Measurements from ENCODE around the gene ADARB1.

The ADARB1 gene

GRCh38 chr21:45102391-45102932, 28.1 kb downstream of the ADARB1 start (continued):
- TF ChIP-seq TSHZ2 (CRISPR knock-in tag; IDR thresholded peaks at IDR 0.05) (no peak), ZNF565 (CRISPR knock-in tag; conservative IDR thresholded peaks at IDR 0.05; ENCODE audit: low read depth) (no peak), BACH2 (CRISPR knock-in tag; IDR thresholded peaks at IDR 0.05; ENCODE audit: borderline replicate concordance) (no peak), SNAI2 (CRISPR knock-in tag; IDR thresholded peaks at IDR 0.05) (no peak), ESRRG (CRISPR knock-in tag; IDR thresholded peaks at IDR 0.05) (no peak), RARB (CRISPR knock-in tag; IDR thresholded peaks at IDR 0.05) (no peak)

GRCh38 chr21:45103971-45104520, 29.7 kb downstream of the ADARB1 start:
- ATAC-seq: no peak
- TF ChIP-seq BACH2 (CRISPR knock-in tag; IDR thresholded peaks at IDR 0.05; ENCODE audit: borderline replicate concordance) (no peak), CSRNP3 (CRISPR knock-in tag; IDR thresholded peaks at IDR 0.05) (no peak), ZNF8 (CRISPR knock-in tag; IDR thresholded peaks at IDR 0.05) (no peak), ZNF70 (CRISPR knock-in tag; IDR thresholded peaks at IDR 0.05) (no peak), ISL1 (CRISPR knock-in tag; IDR thresholded peaks at IDR 0.05) (no peak), ZFP3 (CRISPR knock-in tag; IDR thresholded peaks at IDR 0.05) (no peak), ESRRG (CRISPR knock-in tag; IDR thresholded peaks at IDR 0.05) (no peak), SNAI2 (CRISPR knock-in tag; IDR thresholded peaks at IDR 0.05) (no peak), OSR1 (CRISPR knock-in tag; IDR thresholded peaks at IDR 0.05) (no peak), ZNF565 (CRISPR knock-in tag; conservative IDR thresholded peaks at IDR 0.05; ENCODE audit: low read depth) (no peak), CSDC2 (CRISPR knock-in tag; IDR thresholded peaks at IDR 0.05) (no peak), ZC3H10 (CRISPR knock-in tag; IDR thresholded peaks at IDR 0.05) (no peak)
- TF ChIP-seq, protein P1, sequence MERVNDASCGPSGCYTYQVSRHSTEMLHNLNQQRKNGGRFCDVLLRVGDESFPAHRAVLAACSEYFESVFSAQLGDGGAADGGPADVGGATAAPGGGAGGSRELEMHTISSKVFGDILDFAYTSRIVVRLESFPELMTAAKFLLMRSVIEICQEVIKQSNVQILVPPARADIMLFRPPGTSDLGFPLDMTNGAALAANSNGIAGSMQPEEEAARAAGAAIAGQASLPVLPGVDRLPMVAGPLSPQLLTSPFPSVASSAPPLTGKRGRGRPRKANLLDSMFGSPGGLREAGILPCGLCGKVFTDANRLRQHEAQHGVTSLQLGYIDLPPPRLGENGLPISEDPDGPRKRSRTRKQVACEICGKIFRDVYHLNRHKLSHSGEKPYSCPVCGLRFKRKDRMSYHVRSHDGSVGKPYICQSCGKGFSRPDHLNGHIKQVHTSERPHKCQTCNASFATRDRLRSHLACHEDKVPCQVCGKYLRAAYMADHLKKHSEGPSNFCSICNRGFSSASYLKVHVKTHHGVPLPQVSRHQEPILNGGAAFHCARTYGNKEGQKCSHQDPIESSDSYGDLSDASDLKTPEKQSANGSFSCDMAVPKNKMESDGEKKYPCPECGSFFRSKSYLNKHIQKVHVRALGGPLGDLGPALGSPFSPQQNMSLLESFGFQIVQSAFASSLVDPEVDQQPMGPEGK (CRISPR knock-in tag; IDR thresholded peaks at IDR 0.05; ENCODE audit: borderline replicate concordance): no peak

GRCh38 chr21:45104560-45104959, 30.2 kb downstream of the ADARB1 start:
- ATAC-seq: peak; percentile 68
- TF ChIP-seq ZNF8 (CRISPR knock-in tag; IDR thresholded peaks at IDR 0.05): no peak
- no peak for TF ChIP-seq RARB (CRISPR knock-in tag; IDR thresholded peaks at IDR 0.05)
- no peak for TF ChIP-seq TCF4 (CRISPR knock-in tag; IDR thresholded peaks at IDR 0.05; ENCODE audit: borderline replicate concordance)
- no peak for TF ChIP-seq GLIS3 (CRISPR knock-in tag; IDR thresholded peaks at IDR 0.05)
- no peak for TF ChIP-seq ARNTL (CRISPR knock-in tag; IDR thresholded peaks at IDR 0.05; ENCODE audit: borderline replicate concordance, low read depth)
- TF ChIP-seq, protein P2, sequence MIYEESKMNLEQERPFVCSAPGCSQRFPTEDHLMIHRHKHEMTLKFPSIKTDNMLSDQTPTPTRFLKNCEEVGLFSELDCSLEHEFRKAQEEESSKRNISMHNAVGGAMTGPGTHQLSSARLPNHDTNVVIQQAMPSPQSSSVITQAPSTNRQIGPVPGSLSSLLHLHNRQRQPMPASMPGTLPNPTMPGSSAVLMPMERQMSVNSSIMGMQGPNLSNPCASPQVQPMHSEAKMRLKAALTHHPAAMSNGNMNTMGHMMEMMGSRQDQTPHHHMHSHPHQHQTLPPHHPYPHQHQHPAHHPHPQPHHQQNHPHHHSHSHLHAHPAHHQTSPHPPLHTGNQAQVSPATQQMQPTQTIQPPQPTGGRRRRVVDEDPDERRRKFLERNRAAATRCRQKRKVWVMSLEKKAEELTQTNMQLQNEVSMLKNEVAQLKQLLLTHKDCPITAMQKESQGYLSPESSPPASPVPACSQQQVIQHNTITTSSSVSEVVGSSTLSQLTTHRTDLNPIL (CRISPR knock-in tag; IDR thresholded peaks at IDR 0.05; ENCODE audit: low read depth): no peak
- TF ChIP-seq, protein P3, sequence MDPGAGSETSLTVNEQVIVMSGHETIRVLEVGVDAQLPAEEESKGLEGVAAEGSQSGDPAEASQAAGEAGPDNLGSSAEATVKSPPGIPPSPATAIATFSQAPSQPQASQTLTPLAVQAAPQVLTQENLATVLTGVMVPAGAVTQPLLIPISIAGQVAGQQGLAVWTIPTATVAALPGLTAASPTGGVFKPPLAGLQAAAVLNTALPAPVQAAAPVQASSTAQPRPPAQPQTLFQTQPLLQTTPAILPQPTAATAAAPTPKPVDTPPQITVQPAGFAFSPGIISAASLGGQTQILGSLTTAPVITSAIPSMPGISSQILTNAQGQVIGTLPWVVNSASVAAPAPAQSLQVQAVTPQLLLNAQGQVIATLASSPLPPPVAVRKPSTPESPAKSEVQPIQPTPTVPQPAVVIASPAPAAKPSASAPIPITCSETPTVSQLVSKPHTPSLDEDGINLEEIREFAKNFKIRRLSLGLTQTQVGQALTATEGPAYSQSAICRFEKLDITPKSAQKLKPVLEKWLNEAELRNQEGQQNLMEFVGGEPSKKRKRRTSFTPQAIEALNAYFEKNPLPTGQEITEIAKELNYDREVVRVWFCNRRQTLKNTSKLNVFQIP (CRISPR knock-in tag; IDR thresholded peaks at IDR 0.05; ENCODE audit: borderline replicate concordance, low read depth): no peak
- TF ChIP-seq TSHZ2 (CRISPR knock-in tag; IDR thresholded peaks at IDR 0.05): no peak
- TF ChIP-seq CSRNP3 (CRISPR knock-in tag; IDR thresholded peaks at IDR 0.05): no peak
- TF ChIP-seq ZNF70 (CRISPR knock-in tag; IDR thresholded peaks at IDR 0.05): no peak
- TF ChIP-seq, protein P1 (CRISPR knock-in tag; IDR thresholded peaks at IDR 0.05; ENCODE audit: borderline replicate concordance): no peak
- TF ChIP-seq TOX (CRISPR knock-in tag; IDR thresholded peaks at IDR 0.05; ENCODE audit: borderline replicate concordance): no peak
- no peak for TF ChIP-seq BACH2 (CRISPR knock-in tag; IDR thresholded peaks at IDR 0.05; ENCODE audit: borderline replicate concordance)
